GM18951 (cell line): Measurements from ENCODE around the gene TMEM135.

Experiments
- POLR2A ChIP-seq: IDR thresholded peaks from 4 replicates; pipeline ENCODE4 v1.6.1; 2011; ENCODE audit warnings: mild to moderate bottlenecking; ENCODE audit not compliant: insufficient read length, insufficient read depth; ENCODE audit errors: extremely low read depth
- in situ Hi-C: fragments of 300-500 bp; cut with MboI; formaldehyde crosslinking; loops from one replicate; pipeline ENCODE4 v1.12.0; 2022; ENCODE audit warnings: low sequenced_read_pairs, mixed read lengths, inconsistent platforms; ENCODE audit not compliant: unreplicated experiment

TMEM135 gene

GRCh38 chr11:87353771-87354345 is 316.1 kb downstream of the TMEM135 start:
- no peak for TF ChIP-seq POLR2A
- in situ Hi-C loops = loop anchor here (10.0 to 25.0 kb wide), 2 partner anchors 71 to 1208 kb away; no protein-coding TSS in a partner anchor

GRCh38 chr11:87355596-87355995 is 317.9 kb downstream of the TMEM135 start:
- TF ChIP-seq POLR2A = no peak
- in situ Hi-C loops = loop anchor here (10.0 to 25.0 kb wide), 2 partner anchors 69 to 1207 kb away; no protein-coding TSS in a partner anchor

GRCh38 chr11:87356428-87356827 is 318.7 kb downstream of the TMEM135 start:
- in situ Hi-C loops = loop anchor here (10.0 to 25.0 kb wide), 2 partner anchors 68 to 1206 kb away; no protein-coding TSS in a partner anchor
- no peak for TF ChIP-seq POLR2A

- TF ChIP-seq POLR2A = no peak
- in situ Hi-C loops = loop anchor here (10.0 to 25.0 kb wide), 2 partner anchors 66 to 1204 kb away; no protein-coding TSS in a partner anchor
Measured at GRCh38 chr11:87358461-87358860, 320.7 kb downstream of the TMEM135 start.

GRCh38 chr11:87359401-87359800 is 321.7 kb downstream of the TMEM135 start:
- TF ChIP-seq POLR2A = no peak
- in situ Hi-C loops = loop anchor here (10.0 to 25.0 kb wide), 2 partner anchors 65 to 1203 kb away; no protein-coding TSS in a partner anchor

GRCh38 chr11:87361891-87362290 is 324.2 kb downstream of the TMEM135 start:
- in situ Hi-C loops = loop anchor here (25.0 kb wide), 1 partner anchor 1200 kb away; no protein-coding TSS in a partner anchor
- TF ChIP-seq POLR2A = no peak

- in situ Hi-C loops = loop anchor here (25.0 kb wide), 1 partner anchor 1196 kb away; no protein-coding TSS in a partner anchor
- no peak for TF ChIP-seq POLR2A
Measured at GRCh38 chr11:87366346-87366745, 328.6 kb downstream of the TMEM135 start.

- TF ChIP-seq POLR2A = no peak
- in situ Hi-C loops = loop anchor here (25.0 kb wide), 1 partner anchor 1195 kb away; no protein-coding TSS in a partner anchor
Measured at GRCh38 chr11:87366763-87367405, 329.1 kb downstream of the TMEM135 start.

- in situ Hi-C loops = loop anchor here (25.0 kb wide), 1 partner anchor 1194 kb away; no protein-coding TSS in a partner anchor
- no peak for TF ChIP-seq POLR2A
Measured at GRCh38 chr11:87368151-87368550, 330.4 kb downstream of the TMEM135 start.

GRCh38 chr11:87368858-87369480 is 331.2 kb downstream of the TMEM135 start:
- no peak for TF ChIP-seq POLR2A
- in situ Hi-C loops = loop anchor here (25.0 kb wide), 1 partner anchor 1193 kb away; no protein-coding TSS in a partner anchor

- TF ChIP-seq POLR2A = no peak
- in situ Hi-C loops = loop anchor here (25.0 kb wide), 1 partner anchor 1192 kb away; no protein-coding TSS in a partner anchor
Measured at GRCh38 chr11:87369888-87370287, 332.2 kb downstream of the TMEM135 start.

GRCh38 chr11:87372065-87372464 is 334.3 kb downstream of the TMEM135 start:
- TF ChIP-seq POLR2A = no peak
- in situ Hi-C loops = loop anchor here (25.0 kb wide), 1 partner anchor 1190 kb away; no protein-coding TSS in a partner anchor
